Stimulated activated CD4-positive, alpha-beta T cell treated with anti-CD3 and anti-CD28 coated beads, Interleukin-15, amount 100 ng/mL, for 24 hours (primary cell): ENCODE measurements around the gene ADGRV1.
"Not testable (repeated sequence)": the region's sequence is repeated elsewhere in the genome, so short reads cannot be mapped to it uniquely, and the experiment has no call there.

Experiments used
- DNase-seq: peaks from one replicate; pipeline ENCODE4 v3.0.0-alpha.2; 2020

ADGRV1 gene

GRCh38 chr5:90747693-90748092, 189.1 kb downstream of the ADGRV1 start:
- DNase-seq = no peak

GRCh38 chr5:90759119-90759518, 200.5 kb downstream of the ADGRV1 start:
- DNase-seq = no peak

- DNase-seq = no peak
These were observed 209.1 kb downstream of the ADGRV1 start for GRCh38 chr5:90767710-90768109.

GRCh38 chr5:90770006-90770541, 211.5 kb downstream of the ADGRV1 start:
- not testable (repeated sequence) for DNase-seq

- DNase-seq = no peak
These were observed 219.4 kb downstream of the ADGRV1 start for GRCh38 chr5:90777959-90778358.

GRCh38 chr5:90783460-90784333, 225.1 kb downstream of the ADGRV1 start:
- DNase-seq = peak; percentile 75

GRCh38 chr5:90786756-90787155, 228.2 kb downstream of the ADGRV1 start:
- DNase-seq = no peak

GRCh38 chr5:90792725-90793124, 234.1 kb downstream of the ADGRV1 start:
- DNase-seq = no peak

GRCh38 chr5:90793183-90793582, 234.6 kb downstream of the ADGRV1 start:
- no peak for DNase-seq

GRCh38 chr5:90796919-90797318, 238.3 kb downstream of the ADGRV1 start:
- not testable (repeated sequence) for DNase-seq

- not testable (repeated sequence) for DNase-seq
These were observed 241.5 kb downstream of the ADGRV1 start for GRCh38 chr5:90800082-90800481.

- DNase-seq = not testable (repeated sequence)
These were observed 241.9 kb downstream of the ADGRV1 start for GRCh38 chr5:90800515-90800914.

GRCh38 chr5:90802474-90803317, 244.1 kb downstream of the ADGRV1 start:
- DNase-seq = peak; percentile 4

GRCh38 chr5:90803381-90803780, 244.8 kb downstream of the ADGRV1 start:
- no peak for DNase-seq

- no peak for DNase-seq
These were observed 245.3 kb downstream of the ADGRV1 start for GRCh38 chr5:90803876-90804275.

- no peak for DNase-seq
These were observed 248.9 kb downstream of the ADGRV1 start for GRCh38 chr5:90807496-90807895.

GRCh38 chr5:90809311-90810056, 250.9 kb downstream of the ADGRV1 start:
- DNase-seq = no peak

- DNase-seq = no peak
These were observed 251.6 kb downstream of the ADGRV1 start for GRCh38 chr5:90810211-90810610.

- no peak for DNase-seq
These were observed 254.8 kb downstream of the ADGRV1 start for GRCh38 chr5:90813392-90813791.

- not testable (repeated sequence) for DNase-seq
These were observed 263.5 kb downstream of the ADGRV1 start for GRCh38 chr5:90822062-90822461.

- DNase-seq = no peak
These were observed 265.8 kb downstream of the ADGRV1 start for GRCh38 chr5:90824436-90824835.

GRCh38 chr5:90830058-90830457, 271.5 kb downstream of the ADGRV1 start:
- no peak for DNase-seq

GRCh38 chr5:90833753-90834152, 275.2 kb downstream of the ADGRV1 start:
- no peak for DNase-seq
